Dermis blood vessel endothelial cell (primary cell): ENCODE results near the gene ARHGAP24. TPM values are rescaled to one million over a fixed set of nuclear protein-coding genes. Genes with fewer than 3 reads are reported as not detected.
A peak's percentile ranks its signal among the peaks of the same experiment; 100 is the strongest.

Experiments
- DNase-seq: peaks from one replicate; pipeline ENCODE4 v3.0.0; 2010
- total RNA-seq: library from RNA; depleted of rRNA; stranded (reverse); fragments of >200 nt; gene quantifications from 2 replicates; pipeline ENCODE4 v1.2.3, GENCODE V29; 2014

The ARHGAP24 gene
- total RNA-seq, 1 donor from 2014 or later, result 37.9 TPM

- DNase-seq, result no peak
Observed at GRCh38 chr4:85703096-85703495, 228.1 kb downstream of the ARHGAP24 start.

GRCh38 chr4:85707611-85708010 is 232.7 kb downstream of the ARHGAP24 start:
- peak; percentile 63 for DNase-seq

DNA sequence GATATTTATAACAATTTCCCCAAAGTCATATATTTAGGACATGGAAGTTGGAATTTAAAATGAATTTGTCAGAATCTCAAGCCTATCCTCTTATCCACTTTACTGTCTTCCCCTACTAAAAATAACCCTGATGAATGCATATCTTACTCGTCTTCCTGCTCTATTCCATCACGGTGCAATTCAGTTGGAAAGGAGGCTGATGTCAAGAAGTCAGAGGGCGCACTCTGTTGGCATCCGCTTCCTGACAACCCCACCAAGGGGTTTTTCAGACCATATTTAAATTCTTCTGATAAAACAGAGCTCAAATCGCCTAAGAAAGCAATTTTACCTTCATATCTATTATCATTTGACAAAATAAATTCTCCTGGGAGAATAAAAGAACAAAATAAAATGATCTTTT is 233.5 kb downstream of the ARHGAP24 start:
- peak; percentile 2 for DNase-seq

DNA sequence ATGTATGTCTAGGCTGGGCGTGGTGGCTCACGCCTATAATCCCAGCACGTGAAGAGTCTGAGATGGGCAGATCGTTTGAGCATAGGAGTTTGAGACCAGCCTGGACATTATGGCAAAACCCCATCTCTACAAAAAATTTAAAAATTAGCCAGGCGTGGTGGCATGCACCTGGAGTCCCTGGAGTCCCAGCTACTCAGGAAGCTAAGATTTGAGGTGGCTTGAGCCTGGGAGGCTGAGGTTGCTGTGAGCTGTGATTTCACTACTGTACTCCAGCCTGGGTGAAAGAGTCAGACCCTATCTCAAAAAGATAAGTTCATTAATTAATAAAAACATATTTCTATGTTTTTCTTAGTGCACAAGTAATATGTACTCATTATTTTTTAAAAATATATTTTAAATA is 238.1 kb downstream of the ARHGAP24 start:
- DNase-seq, result no peak

- no peak for DNase-seq
Observed at GRCh38 chr4:85715991-85716737, 241.2 kb downstream of the ARHGAP24 start.

- no peak for DNase-seq
Observed at GRCh38 chr4:85717351-85717750, 242.4 kb downstream of the ARHGAP24 start.

DNA sequence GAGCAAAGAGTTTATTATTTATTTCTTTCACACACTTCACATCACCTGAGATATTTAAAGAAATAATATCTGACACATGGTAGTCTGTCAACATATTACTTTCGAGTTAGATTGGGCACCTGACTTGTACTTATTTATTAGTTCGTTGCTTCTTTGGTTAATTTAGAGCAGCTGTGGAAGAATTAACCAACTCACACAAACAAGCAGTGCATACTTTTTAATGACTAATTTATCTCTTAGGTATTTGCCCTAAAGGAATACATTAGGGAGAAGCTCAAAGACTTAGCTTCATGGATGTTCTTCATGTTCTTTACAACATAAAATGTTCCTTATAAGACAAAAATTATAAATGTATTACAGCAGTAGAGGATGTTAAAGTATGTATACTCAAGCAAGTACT is 242.9 kb downstream of the ARHGAP24 start:
- DNase-seq, result no peak

DNA sequence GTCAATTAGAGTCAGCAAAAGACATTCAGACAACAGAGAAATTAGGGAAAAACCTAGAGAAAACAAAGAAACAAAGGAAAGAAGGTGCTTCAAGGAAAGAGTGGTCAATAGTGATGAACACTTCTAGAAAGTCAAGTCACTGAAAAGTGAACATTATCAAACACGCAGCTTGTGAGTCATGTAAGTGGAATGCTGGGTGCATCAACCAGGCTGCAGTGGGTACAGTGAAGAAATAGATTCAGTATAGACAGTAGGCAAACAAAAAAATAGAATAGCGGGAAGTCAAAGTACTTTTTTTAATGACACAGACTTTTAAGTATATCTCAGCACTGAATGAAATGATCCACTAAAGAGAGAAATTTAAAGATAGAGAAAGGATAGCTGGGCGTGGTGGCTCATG is 245.8 kb downstream of the ARHGAP24 start:
- peak; percentile 46 for DNase-seq

DNA sequence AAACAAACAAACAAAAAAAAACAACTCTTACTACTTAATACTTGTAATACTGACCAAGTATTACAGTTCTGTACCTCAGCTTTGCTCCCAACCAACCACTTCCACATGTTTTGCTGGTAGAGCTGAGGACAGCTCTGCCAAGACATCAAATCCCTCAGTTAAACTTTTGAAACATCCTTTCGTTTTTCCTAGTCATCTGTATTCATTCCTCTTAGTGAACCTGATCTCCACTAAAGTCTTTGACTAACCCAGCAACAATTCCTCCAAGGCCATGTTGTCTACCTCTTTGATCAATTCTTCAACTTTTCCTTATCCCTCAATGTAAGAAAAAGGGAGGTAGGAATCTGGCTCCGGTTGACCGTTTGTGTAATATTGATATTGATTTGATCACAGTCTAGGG is 247.5 kb downstream of the ARHGAP24 start:
- no peak for DNase-seq

GRCh38 chr4:85722807-85723206 is 247.9 kb downstream of the ARHGAP24 start:
- DNase-seq, result no peak

DNA sequence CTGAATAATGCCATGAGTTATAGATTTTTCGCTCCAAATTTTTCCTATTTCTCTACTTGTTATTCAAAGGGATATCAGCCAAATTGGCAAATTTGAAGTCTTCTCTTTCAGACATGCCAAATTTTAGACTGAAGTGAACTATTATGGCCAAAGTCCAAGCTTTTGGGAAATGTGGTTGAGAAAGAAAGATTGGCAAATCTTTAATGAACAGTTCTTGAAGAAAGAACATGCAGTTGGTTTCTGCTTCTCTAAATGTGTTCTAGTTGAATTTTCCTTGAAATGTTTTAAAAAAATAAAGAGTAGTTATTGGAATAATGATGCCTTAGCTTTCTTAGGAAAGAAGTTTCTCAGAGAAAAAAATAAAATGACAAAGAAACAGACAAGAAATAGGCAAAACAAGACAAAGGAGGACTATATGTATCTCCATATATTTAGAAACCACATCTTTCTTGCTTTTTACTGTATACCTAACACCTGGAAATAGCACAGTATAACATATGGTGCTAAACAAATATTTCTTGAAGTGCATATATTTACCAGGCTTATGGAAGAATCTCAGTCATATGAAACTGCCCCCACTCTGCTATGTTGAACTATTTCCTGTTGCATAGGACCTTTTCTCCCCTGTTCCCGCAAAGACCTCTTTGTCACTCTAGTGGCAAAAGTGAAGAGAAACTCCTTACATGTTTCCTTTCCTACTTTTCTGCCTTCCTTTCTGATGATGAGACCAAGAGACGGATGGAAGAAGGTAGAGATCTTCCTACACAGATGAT is 250.0 kb downstream of the ARHGAP24 start:
- DNase-seq, result no peak

DNA sequence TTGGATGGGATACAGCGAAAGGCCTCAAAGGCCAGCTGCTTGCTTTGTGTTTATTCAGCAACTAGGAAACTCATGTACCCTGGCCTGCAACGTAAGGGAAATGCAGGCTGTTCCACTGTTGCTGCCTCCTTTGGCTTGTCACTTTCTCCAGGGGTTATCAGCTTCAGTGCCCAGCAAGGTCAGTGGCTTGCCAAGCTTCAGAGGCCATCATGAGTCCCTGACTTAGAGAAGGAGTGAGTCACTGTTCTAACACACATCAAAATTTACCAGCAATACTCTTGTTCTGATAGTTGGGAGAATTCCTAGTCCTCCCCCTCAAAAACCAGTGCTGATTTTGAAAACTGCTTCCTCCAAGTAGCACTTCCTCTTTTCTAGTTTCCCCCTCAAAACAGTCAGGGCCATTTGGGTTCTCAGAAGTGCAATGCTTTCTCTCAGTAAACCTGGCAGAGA is 250.8 kb downstream of the ARHGAP24 start:
- DNase-seq, result peak; percentile 21

DNA sequence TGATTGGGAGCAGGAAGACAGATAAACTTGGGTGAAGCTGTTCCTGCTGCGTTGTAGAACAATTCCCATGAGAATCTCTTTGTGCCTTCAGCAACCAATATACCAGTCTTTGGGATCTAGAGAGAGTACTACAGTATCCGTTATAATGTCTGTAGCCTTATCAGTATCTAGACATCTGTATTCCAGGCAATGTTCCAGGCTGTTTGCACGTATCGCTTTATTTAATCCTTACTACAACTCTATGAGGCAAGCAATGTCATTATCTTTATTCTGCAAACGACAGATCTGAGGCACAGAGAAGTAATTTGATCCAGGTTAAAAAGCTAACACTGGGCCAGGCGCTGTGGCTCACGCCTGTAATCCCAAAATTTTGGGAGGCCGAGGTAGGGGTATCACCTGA is 251.6 kb downstream of the ARHGAP24 start:
- DNase-seq, result no peak

DNA sequence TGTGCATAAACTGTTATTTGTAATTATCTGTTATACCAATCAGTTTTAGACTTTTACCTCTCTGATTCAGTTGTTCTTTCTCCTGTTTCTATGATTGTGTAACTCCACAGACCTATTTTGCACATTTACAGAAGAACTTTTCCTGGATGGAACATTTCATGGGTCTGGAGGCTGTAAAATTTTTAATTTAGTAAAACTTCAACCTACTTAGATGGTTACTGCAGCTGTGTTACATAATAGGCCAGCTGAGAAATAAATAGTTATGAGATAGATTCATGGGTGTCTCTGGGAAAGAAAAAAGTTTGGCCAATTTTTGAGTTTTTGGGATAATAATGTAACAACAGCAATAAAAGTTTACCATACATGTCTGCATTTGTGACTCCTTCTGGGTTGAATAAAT is 253.5 kb downstream of the ARHGAP24 start:
- no peak for DNase-seq

DNA sequence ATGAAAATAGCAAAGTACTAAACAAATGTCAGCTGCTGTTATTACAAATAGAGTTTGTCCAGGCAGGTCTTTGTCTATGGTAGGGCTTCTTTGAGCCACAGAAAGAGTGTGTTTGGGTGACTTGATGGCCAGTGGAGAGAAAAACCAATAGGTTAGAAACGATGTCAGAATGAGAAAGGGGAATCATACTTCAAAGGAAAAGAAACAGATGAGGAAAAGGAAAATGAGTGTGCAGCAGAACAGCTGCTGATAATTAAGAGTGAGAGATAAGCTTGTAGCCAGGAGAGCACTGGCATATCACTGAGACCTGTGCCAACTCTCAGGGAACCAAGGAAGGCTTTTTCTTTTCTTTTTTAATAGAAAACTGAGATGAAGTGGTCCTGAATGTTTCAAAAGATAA is 257.2 kb downstream of the ARHGAP24 start:
- DNase-seq, result no peak

DNA sequence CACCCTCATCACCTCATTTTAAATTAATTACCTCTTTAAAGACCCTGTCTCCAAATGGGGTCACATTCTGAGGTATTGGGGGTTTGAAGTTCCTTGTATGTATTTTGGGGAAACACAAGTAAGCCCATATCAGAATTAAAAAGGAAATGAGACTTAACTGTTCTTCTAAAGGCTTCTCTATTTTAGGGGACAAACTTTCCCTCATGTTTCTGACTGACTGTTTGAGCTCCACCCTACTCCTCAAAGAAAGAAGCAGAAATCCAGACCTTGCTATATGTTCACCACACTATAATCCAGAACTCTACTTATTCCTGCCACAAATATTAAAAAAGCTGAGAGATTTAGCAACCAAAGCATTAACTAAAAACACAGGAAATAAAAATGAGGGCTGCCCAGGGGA is 258.8 kb downstream of the ARHGAP24 start:
- DNase-seq, result no peak

DNA sequence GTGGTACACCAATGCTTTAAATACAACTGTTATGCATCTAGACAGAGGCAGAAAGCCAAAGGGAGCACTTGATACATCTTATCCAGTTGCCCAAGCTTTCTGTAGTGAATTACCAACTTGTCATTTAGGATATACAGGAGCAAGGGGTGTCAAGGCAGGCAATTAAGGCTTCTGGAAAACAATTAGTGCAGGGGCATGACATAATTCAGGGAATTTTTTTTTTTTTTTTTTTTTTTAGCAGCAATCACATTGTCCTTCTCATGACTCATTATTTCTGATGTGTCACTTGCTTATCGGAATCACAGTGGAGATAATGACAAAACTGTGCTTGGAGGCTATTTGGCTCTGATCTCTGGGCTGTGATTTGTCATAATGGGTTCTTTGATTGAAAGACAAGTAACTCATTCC is 259.5 kb downstream of the ARHGAP24 start:
- DNase-seq, result peak; percentile 80

DNA sequence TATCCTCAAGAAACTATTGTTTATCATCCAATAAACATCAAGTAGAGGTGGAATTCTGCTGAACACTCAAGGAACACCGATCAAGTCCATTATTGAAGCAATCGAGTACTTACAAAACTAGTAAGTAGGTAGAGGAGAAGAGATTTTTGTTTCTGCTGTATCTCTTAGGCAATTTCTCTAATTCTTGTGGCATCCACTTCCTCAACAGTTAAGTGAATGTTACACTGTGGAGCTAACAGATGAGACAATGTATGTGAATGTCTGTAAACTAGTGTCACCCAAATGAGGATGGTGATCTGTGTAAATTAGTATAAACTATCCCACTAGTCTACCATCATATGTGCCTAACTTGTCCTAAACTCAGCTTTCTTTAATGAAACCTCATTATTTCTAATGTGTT is 261.6 kb downstream of the ARHGAP24 start:
- no peak for DNase-seq

- no peak for DNase-seq
Observed at GRCh38 chr4:85737254-85737653, 262.3 kb downstream of the ARHGAP24 start.

DNA sequence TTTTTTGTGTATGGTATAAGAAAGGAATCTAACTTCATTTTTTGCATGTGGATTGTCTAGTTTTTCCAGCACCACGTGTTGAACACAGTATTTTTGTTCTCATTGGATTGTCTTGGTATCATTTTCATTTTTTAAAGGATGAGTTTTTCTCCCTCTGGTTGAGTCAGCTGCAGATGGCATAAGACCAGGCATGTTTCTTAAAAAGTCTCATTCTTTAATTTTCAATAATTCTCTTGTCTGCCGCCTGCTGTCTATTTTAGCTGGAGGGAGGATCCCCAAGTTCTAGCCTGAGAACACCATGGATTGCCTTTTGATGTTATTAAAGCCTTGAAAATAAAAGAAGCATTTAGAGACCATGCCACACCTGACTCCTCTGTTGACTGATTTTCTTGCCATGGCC is 263.8 kb downstream of the ARHGAP24 start:
- DNase-seq, result no peak

- DNase-seq, result no peak
Observed at GRCh38 chr4:85740431-85740861, 265.5 kb downstream of the ARHGAP24 start.

GRCh38 chr4:85741381-85741780 is 266.4 kb downstream of the ARHGAP24 start:
- no peak for DNase-seq

DNA sequence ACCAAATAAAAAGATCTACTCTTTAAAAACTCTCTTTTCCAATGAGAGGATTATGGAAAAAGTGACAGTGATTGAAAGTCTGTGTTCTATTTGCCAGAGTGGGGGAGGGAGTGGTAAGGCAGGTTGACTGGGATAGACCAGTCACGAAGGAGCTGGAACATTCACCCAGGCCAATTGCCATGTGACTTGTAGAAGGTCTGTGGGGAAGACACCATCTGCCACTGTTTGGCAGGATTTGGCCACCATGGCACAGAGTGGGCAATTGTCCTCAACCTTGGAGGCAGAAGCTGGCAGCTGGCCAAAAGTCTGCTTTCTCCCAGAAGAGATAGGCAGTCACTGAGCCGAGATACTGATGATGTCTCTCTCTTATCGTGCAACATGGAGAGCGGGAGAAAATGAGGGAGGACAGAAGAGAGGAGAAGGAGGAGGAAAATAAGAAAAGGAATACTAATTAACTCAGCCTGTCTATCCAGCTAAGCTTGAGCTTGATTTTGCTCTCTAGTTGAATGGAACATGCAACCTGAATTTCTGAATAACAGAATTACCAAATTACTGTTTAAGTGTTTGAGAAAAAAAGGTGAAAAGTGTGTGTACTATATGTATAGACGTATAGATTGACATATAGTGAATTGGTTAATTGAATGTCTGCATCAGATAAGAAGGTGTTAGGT is 267.1 kb downstream of the ARHGAP24 start:
- DNase-seq, result no peak

DNA sequence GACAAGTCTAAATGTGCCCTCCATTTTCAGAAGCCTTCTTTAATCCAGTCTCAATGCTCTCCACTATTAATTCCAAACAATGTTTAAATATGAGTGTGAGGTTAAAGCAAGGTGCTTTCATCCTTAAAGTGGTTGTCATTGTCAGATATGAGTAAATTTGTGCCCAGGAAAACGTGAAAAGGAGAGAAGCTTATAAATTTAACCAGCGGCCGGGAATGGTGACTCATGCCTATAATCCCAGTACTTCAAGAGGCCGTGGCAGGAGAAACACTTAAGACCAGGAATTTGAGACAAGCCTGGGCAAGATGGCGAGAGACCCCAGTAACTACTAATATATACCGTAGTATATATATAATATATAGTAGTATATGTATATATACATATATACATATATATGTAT is 270.0 kb downstream of the ARHGAP24 start:
- DNase-seq, result no peak
